Nephron progenitor cell (in vitro differentiated cells): Measurements from ENCODE around the gene TENT5A.

Source experiments
- DNase-seq: peaks from one replicate; pipeline ENCODE4 v3.0.0; 2021
- H3K27ac Mint-ChIP-seq: 2 replicates; pipeline ENCODE4 v1.8.0; 2021; ENCODE audit warnings: mild to moderate bottlenecking, moderate library complexity, mixed read lengths
- H3K27me3 Mint-ChIP-seq: 2 replicates; pipeline ENCODE4 v1.8.0; 2021; ENCODE audit warnings: mild to moderate bottlenecking, low read depth, mixed read lengths; ENCODE audit not compliant: poor library complexity
- H3K36me3 Mint-ChIP-seq: 2 replicates; pipeline ENCODE4 v1.8.0; 2021; ENCODE audit warnings: low read depth, mixed read lengths
- H3K4me1 Mint-ChIP-seq: 2 replicates; pipeline ENCODE4 v1.8.0; 2021; ENCODE audit warnings: mixed read lengths
- H3K4me3 Mint-ChIP-seq: 2 replicates; pipeline ENCODE4 v1.8.0; 2021; ENCODE audit warnings: mild to moderate bottlenecking, moderate library complexity, mixed read lengths
- H3K9me3 Mint-ChIP-seq: 2 replicates; pipeline ENCODE4 v1.8.0; 2021; ENCODE audit warnings: mild to moderate bottlenecking, moderate library complexity, mixed read lengths
- CTCF ChIP-seq: fragments of 200-600 bp; sonication (generic); IDR thresholded peaks from 2 replicates; pipeline ENCODE4 v1.5.0; 2021; ENCODE audit warnings: antibody characterized with exemption

Gene TENT5A

GRCh38 chr6:81739230-81740195 is 13.0 kb downstream of the TENT5A start:
- H3K4me1 Mint-ChIP-seq, result no peaks in the 10 kb centered on the region
- no peak for DNase-seq
- peaks cover 9% of the 10 kb centered on the region for H3K27me3 Mint-ChIP-seq
- H3K27ac Mint-ChIP-seq, result no peak overlapping the region
- H3K4me3 Mint-ChIP-seq, result no peak overlapping the region
- H3K9me3 Mint-ChIP-seq, result no peaks in the 10 kb centered on the region
- H3K36me3 Mint-ChIP-seq, result no peaks in the 10 kb centered on the region
- no peak for TF ChIP-seq CTCF

GRCh38 chr6:81736428-81736827 is 16.1 kb downstream of the TENT5A start:
- H3K36me3 Mint-ChIP-seq, result no peaks in the 10 kb centered on the region
- H3K9me3 Mint-ChIP-seq, result no peaks in the 10 kb centered on the region
- no peaks in the 10 kb centered on the region for H3K4me1 Mint-ChIP-seq
- no peak overlapping the region for H3K27ac Mint-ChIP-seq
- H3K27me3 Mint-ChIP-seq, result peaks cover 10% of the 10 kb centered on the region
- no peak for TF ChIP-seq CTCF
- no peak overlapping the region for H3K4me3 Mint-ChIP-seq
- no peak for DNase-seq

DNA sequence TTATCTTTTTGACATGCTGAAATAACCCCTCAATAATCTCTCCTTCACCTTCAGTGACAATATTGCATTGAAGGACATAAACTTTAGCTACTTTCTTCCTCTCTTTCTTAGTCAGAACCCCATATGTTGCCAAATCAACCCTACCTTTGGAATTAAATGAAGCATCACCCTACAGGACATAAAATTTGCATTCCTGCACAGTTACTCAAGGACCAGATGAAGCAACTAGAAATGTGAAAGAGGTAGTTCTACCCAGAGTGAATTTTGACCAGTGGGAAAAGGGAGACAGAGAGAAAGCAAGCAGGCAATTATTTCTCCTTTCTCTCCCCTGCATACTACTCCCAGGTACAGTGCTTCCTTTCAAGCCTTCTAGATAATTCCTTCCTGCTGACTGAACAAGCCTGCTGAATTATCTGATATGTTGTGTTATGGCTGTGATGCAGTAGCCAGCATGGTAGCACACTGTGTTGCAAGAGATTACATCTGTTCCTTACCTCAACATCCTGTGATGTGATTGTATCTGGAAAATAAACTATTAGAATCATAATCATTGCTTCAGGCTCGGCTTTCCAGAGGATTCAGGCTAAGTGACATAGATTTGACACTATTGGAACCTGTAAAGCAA is 16.6 kb downstream of the TENT5A start:
- H3K4me1 Mint-ChIP-seq, result no peaks in the 10 kb centered on the region
- H3K4me3 Mint-ChIP-seq, result no peak overlapping the region
- no peaks in the 10 kb centered on the region for H3K36me3 Mint-ChIP-seq
- no peak for TF ChIP-seq CTCF
- no peaks in the 10 kb centered on the region for H3K9me3 Mint-ChIP-seq
- no peak overlapping the region for H3K27ac Mint-ChIP-seq
- no peak for DNase-seq
- H3K27me3 Mint-ChIP-seq, result peaks cover 12% of the 10 kb centered on the region

DNA sequence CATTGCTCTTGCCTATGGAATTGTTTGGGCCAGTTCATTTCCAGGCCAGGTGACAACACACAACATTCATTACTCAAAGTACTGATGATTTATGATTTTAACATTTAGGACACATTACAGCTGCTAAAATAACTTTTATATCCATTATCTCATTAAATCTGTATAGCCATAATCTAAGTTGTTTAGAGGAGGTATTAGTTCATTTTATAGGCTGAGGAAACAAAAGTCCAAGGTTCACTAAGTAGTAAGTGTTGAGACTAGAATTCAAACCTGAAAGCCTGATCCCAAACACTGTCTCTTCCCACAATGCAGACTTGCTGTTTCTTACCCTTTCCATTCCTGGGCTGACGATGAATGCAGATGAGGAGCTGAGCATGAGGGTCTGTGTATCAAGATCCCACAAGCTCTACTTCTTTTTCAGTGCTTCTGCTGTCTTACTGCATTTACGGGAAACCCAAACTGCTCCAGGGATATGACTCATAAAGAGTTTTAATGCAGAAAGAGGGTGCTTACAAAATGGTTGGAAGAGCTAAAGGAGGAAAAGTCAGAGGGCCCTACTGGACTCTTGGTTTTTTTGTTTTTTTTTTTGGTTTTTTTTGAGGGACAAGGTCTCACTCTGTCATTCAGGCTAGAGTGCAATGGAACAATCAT is 17.9 kb downstream of the TENT5A start:
- Mint-ChIP-seq H3K9me3 (no peaks in the 10 kb centered on the region), H3K27me3 (peaks cover 9% of the 10 kb centered on the region), H3K4me1 (no peaks in the 10 kb centered on the region), H3K27ac (no peak overlapping the region), H3K36me3 (no peaks in the 10 kb centered on the region), H3K4me3 (no peak overlapping the region)
- TF ChIP-seq CTCF, result no peak
- no peak for DNase-seq

- no peak for DNase-seq
Observed at GRCh38 chr6:81734081-81734480, 18.4 kb downstream of the TENT5A start.

More at GRCh38 chr6:81734081-81734480, 18.4 kb downstream of the TENT5A start:
- TF ChIP-seq CTCF, result no peak
- Mint-ChIP-seq H3K27me3 (peaks cover 9% of the 10 kb centered on the region), H3K27ac (no peak overlapping the region), H3K4me1 (no peaks in the 10 kb centered on the region), H3K36me3 (no peaks in the 10 kb centered on the region), H3K4me3 (no peak overlapping the region), H3K9me3 (no peaks in the 10 kb centered on the region)
